SK-N-SH (cell line): ENCODE results near the gene ITM2C. TPM values are rescaled to one million over a fixed set of nuclear protein-coding genes. Genes with fewer than 3 reads are reported as not detected.

ENCODE experiments used
- CTCF ChIA-PET: fragments of 300-600, 350-600 bp; formaldehyde crosslinking; extraction: SDS; loops from one replicate; lab custom pipeline; 2021; lab: Yijun Ruan, JAX
- POLR2A ChIA-PET: fragments of 350-600 bp; sonication (Branson Sonifier 250); formaldehyde crosslinking; extraction: SDS; loops from one replicate; lab custom pipeline; 2020; ENCODE audit warnings: antibody characterized with exemption, inconsistent platforms; lab: Yijun Ruan, JAX
- DNase-seq: peaks from one replicate; pipeline ENCODE4 v3.0.0; 2012
- H2AFZ ChIP-seq: fragments of 200-600 bp; sonication (generic); 2 replicates; pipeline ENCODE4 v1.8.1; 2016; ENCODE audit warnings: antibody characterized with exemption, mild to moderate bottlenecking, low read depth
- H3F3A ChIP-seq: fragments of 200-600 bp; sonication (generic); replicated peaks from 2 replicates; pipeline ENCODE3; 2016; ENCODE audit warnings: antibody characterized with exemption, mild to moderate bottlenecking; ENCODE audit not compliant: insufficient read depth
- H3K27ac ChIP-seq, 2 experiments: fragments of 200-500 bp in 1 of 2; fragments of 200-600 bp in 1 of 2; sonication (Bioruptor generic) in 1 of 2; sonication (generic), shearing (Covaris generic) in 1 of 2; 2 replicates each; pipeline versions ENCODE4 v1.5.1 to v1.6.1; 2014 to 2016; ENCODE audit warnings: low read depth in 2 of 2, inconsistent platforms in 1 of 2, low read length in 1 of 2, mild to moderate bottlenecking in 1 of 2, mixed read lengths in 1 of 2
- H3K27me3 ChIP-seq: fragments of 200-600 bp; sonication (generic), shearing (Covaris generic); 2 replicates; pipeline ENCODE4 v1.6.1; 2016; ENCODE audit warnings: mixed run types; ENCODE audit not compliant: insufficient read depth
- H3K36me3 ChIP-seq, 2 experiments: fragments of 200-500 bp in 1 of 2; fragments of 200-600 bp in 1 of 2; sonication (Bioruptor generic) in 1 of 2; sonication (generic) in 1 of 2; replicated peaks in 1 of 2; 2 replicates each; pipeline versions ENCODE3 to v1.5.1; 2014 to 2016; ENCODE audit warnings: low read length in 1 of 2, mild to moderate bottlenecking in 1 of 2; ENCODE audit not compliant: insufficient read depth in 2 of 2, control insufficient read depth in 1 of 2
- H3K4me1 ChIP-seq, 2 experiments: fragments of 200-500 bp in 1 of 2; fragments of 200-600 bp in 1 of 2; sonication (Bioruptor generic) in 1 of 2; sonication (generic), shearing (Covaris generic) in 1 of 2; 2 replicates each; pipeline versions ENCODE4 v1.5.1 to v1.6.1; 2014 to 2016; ENCODE audit warnings: low read depth in 1 of 2, low read length in 1 of 2, mixed run types in 1 of 2; ENCODE audit not compliant: insufficient read depth in 2 of 2, control insufficient read depth in 1 of 2
- H3K4me2 ChIP-seq: fragments of 200-600 bp; sonication (generic), shearing (Covaris generic); 2 replicates; pipeline ENCODE4 v1.6.1; 2017; ENCODE audit warnings: mixed run types
- H3K4me3 ChIP-seq, 2 experiments: fragments of 200-500 bp in 1 of 2; fragments of 200-600 bp in 1 of 2; sonication (Bioruptor generic) in 1 of 2; sonication (generic), shearing (Covaris generic) in 1 of 2; 2 replicates each; pipeline versions ENCODE4 v1.5.1 to v1.8.1; 2014 to 2016; ENCODE audit warnings: low read depth in 2 of 2, inconsistent platforms in 1 of 2, low read length in 1 of 2, mild to moderate bottlenecking in 1 of 2, mixed read lengths in 1 of 2, moderate library complexity in 1 of 2
- H3K79me2 ChIP-seq: fragments of 200-600 bp; sonication (generic); 2 replicates; pipeline ENCODE4 v1.8.1; 2017; ENCODE audit warnings: mild to moderate bottlenecking; ENCODE audit not compliant: insufficient read depth
- H3K9ac ChIP-seq: fragments of 200-600 bp; sonication (generic); 2 replicates; pipeline ENCODE4 v1.6.1; 2017; ENCODE audit warnings: mixed run types
- H3K9me2 ChIP-seq: fragments of 200-600 bp; sonication (generic); 2 replicates; pipeline ENCODE4 v1.6.1; 2017; ENCODE audit warnings: mixed run types
- H3K9me3 ChIP-seq: fragments of 200-600 bp; sonication (generic); 2 replicates; pipeline ENCODE4 v1.6.1; 2017; ENCODE audit warnings: mixed run types, mild to moderate bottlenecking, moderate library complexity
- H4K20me1 ChIP-seq: fragments of 200-600 bp; sonication (generic); 2 replicates; pipeline ENCODE4 v1.6.1; 2017; ENCODE audit warnings: mild to moderate bottlenecking, mixed run types; ENCODE audit not compliant: insufficient read depth
- ELF1 ChIP-seq: IDR thresholded peaks from 2 replicates; pipeline ENCODE4 v1.4.0; 2012
- EZH2phosphoT487 ChIP-seq: fragments of 200-600 bp; sonication (generic); IDR thresholded peaks from 2 replicates; pipeline ENCODE4 v1.6.1; 2017; ENCODE audit warnings: low read depth, mixed run types, mild to moderate bottlenecking, antibody characterized with exemption, moderate library complexity, borderline replicate concordance
- FOXJ3 ChIP-seq: sonication (generic); formaldehyde crosslinking; IDR thresholded peaks from 2 replicates; pipeline ENCODE4 v1.5.1; 2020; ENCODE audit warnings: mild to moderate bottlenecking, missing genetic modification reagents
- GABPA ChIP-seq: IDR thresholded peaks from 2 replicates; pipeline ENCODE4 v1.4.0; 2012; ENCODE audit warnings: low read depth, mild to moderate bottlenecking
- NFIC ChIP-seq: IDR thresholded peaks from 2 replicates; pipeline ENCODE4 v1.4.0; 2012; ENCODE audit warnings: borderline replicate concordance
- PBX3 ChIP-seq: IDR thresholded peaks from 2 replicates; pipeline ENCODE4; 2012
- POLR2AphosphoS5 ChIP-seq: IDR thresholded peaks from 2 replicates; pipeline ENCODE4 v1.6.1; 2012; ENCODE audit warnings: low read depth, low read length
- RAD21 ChIP-seq: IDR thresholded peaks from 2 replicates; pipeline ENCODE4 v1.6.1; 2012; ENCODE audit warnings: mild to moderate bottlenecking, low read length
- RFX5 ChIP-seq: IDR thresholded peaks from 2 replicates; pipeline ENCODE4 v1.6.1; 2012; ENCODE audit warnings: mild to moderate bottlenecking, improper control_type of control experiment, low read length
- USF1 ChIP-seq: IDR thresholded peaks from 2 replicates; pipeline ENCODE4 v1.4.0; 2012; ENCODE audit warnings: low read depth, borderline replicate concordance
- USF2 ChIP-seq: fragments of 150-350 bp; IDR thresholded peaks from 2 replicates; pipeline ENCODE4 v1.6.1; 2017; ENCODE audit warnings: antibody characterized with exemption, low read length, low read depth, borderline replicate concordance
- WGBS: methylation state at CpG from one replicate; pipeline ENCODE4 v1.1.6; 2017; ENCODE audit warnings: low lambda C conversion rate; 5-methylcytosine and 5-hydroxymethylcytosine counted together
- polyA plus RNA-seq, 3 experiments: library from polyadenylated mRNA; depleted of rRNA; stranded (reverse); fragments of >200 nt; gene quantifications; 2 replicates each; pipeline ENCODE4 v1.2.3, GENCODE V29; 2012

The ITM2C gene
- polyA plus RNA-seq, 1 of the 3 experiments (the other 2 are of a cell fraction) = 288 TPM

GRCh38 chr2:230899786-230900185, 35.0 kb downstream of the ITM2C start:
- Histone ChIP-seq H3K9me3 (no peaks in the 10 kb centered on the region), H3F3A (no peaks in the 10 kb centered on the region), H3K27ac (no peak overlapping the region), H3K9ac (no peak overlapping the region), H3K4me3 (no peak overlapping the region), H3K4me1 (no peaks in the 10 kb centered on the region; a peak in 1 of 4 replicates), H3K36me3 (no peaks in the 10 kb centered on the region), H2AFZ (no peak overlapping the region), H3K79me2 (no peaks in the 10 kb centered on the region), H3K9me2 (no peaks in the 10 kb centered on the region), H3K27me3 (peaks cover 25% of the 10 kb centered on the region; the same call in 1 of the 2 replicates), H3K4me2 (no peak overlapping the region), H4K20me1 (no peaks in the 10 kb centered on the region)
- TF ChIP-seq POLR2AphosphoS5 = no peak
- no peak for TF ChIP-seq ELF1
- TF ChIP-seq USF1 = no peak
- TF ChIP-seq GABPA = no peak
- WGBS = 89% methylated on average over 4 of the region's 4 CpGs
- DNase-seq = no peak
- CTCF ChIA-PET = interaction anchor here (0.9 to 5.8 kb wide), 5 partner anchors 9 to 88 kb away, joined by 3 to 31 read pairs (median 4); no protein-coding TSS in a partner anchor
- POLR2A ChIA-PET = no interaction called here

- Histone ChIP-seq H3K9me3 (no peaks in the 10 kb centered on the region), H3K4me3 (no peak overlapping the region), H3K9ac (no peak overlapping the region), H3K79me2 (no peaks in the 10 kb centered on the region), H4K20me1 (no peaks in the 10 kb centered on the region), H3K27me3 (peaks cover 25% of the 10 kb centered on the region; the same call in 1 of the 2 replicates), H3K36me3 (no peaks in the 10 kb centered on the region), H3F3A (no peaks in the 10 kb centered on the region), H2AFZ (no peak overlapping the region), H3K27ac (no peak overlapping the region), H3K4me2 (no peak overlapping the region), H3K9me2 (no peaks in the 10 kb centered on the region), H3K4me1 (no peaks in the 10 kb centered on the region; a peak in 1 of 4 replicates)
- no peak for TF ChIP-seq NFIC
- TF ChIP-seq FOXJ3 (CRISPR knock-in tag) = no peak
- TF ChIP-seq USF2 = no peak
- TF ChIP-seq RAD21 = no peak
- no peak for TF ChIP-seq POLR2AphosphoS5
- no peak for TF ChIP-seq RFX5
- no peak for TF ChIP-seq EZH2phosphoT487
- TF ChIP-seq PBX3 = no peak
- DNase-seq = no peak
- ChIA-PET CTCF (interaction anchor here (0.9 to 5.8 kb wide), 7 partner anchors 10 to 102 kb away, joined by 3 to 31 read pairs (median 5); partner anchors contain the start of gene ITM2C), POLR2A (no interaction called here)
- WGBS = 29% methylated on average over 6 of the region's 10 CpGs
These were observed 35.7 kb downstream of the ITM2C start for GRCh38 chr2:230900336-230900995.
